H1 (cell line): ENCODE data around the gene LYRM7. TPM values are rescaled to one million over a fixed set of nuclear protein-coding genes. Genes with fewer than 3 reads are reported as not detected.

Source experiments
- CEBPB ChIP-seq: IDR thresholded peaks from 2 replicates; pipeline ENCODE4 v1.6.1; 2012; ENCODE audit warnings: low read depth, low read length
- GTF2F1 ChIP-seq: IDR thresholded peaks from 2 replicates; pipeline ENCODE4 v1.6.1; 2012; ENCODE audit warnings: low read depth, low read length, improper control_type of control experiment, borderline replicate concordance
- MAFK ChIP-seq: IDR thresholded peaks from 2 replicates; pipeline ENCODE4 v1.6.1; 2012; ENCODE audit warnings: low read depth, mild to moderate bottlenecking, improper control_type of control experiment, low read length
- RAD21 ChIP-seq, 2 experiments: IDR thresholded peaks in 1 of 2; conservative IDR thresholded peaks in 1 of 2; 2 replicates each; pipeline ENCODE4 v1.6.1; 2011; ENCODE audit warnings: low read depth in 2 of 2, low read length in 2 of 2, improper control_type of control experiment in 1 of 2, inconsistent platforms in 1 of 2, mild to moderate bottlenecking in 1 of 2, moderate library complexity in 1 of 2
- TCF12 ChIP-seq: IDR thresholded peaks from 2 replicates; pipeline ENCODE4 v1.6.1; 2011; ENCODE audit warnings: low read depth, mild to moderate bottlenecking, low read length
- polyA plus RNA-seq, 7 experiments: library from polyadenylated mRNA; depleted of rRNA in 3 of 7; stranded (reverse) in 5 of 7; unstranded in 2 of 7; fragments of >200 nt in 5 of 7; fragments of 200-250 nt in 2 of 7; gene quantifications; 1 replicate in 5 of 7; 2 replicates in 1 of 7; 4 replicates in 1 of 7; pipeline versions ENCODE4 v1.2.1 to v1.2.3, GENCODE V29; 2011 to 2013; ENCODE audit warnings: missing spikeins in 2 of 7, mixed read lengths in 2 of 7
- total RNA-seq: library from RNA; stranded (reverse); fragmentation: NEBNext Ultra II Directional; extraction: Animal tissue kit (Norgen Biotek cat#: 25700); gene quantifications from 2 replicates; pipeline ENCODE4 v1.2.1, GENCODE V29; 2021

The LYRM7 gene
- total and polyA plus RNA-seq, 2 of the 8 experiments (the other 6 are each of a cell fraction or from before 2014, with no cell fraction given) = 1.9 to 12.6 TPM

GRCh38 chr5:131250751-131251475, 80.2 kb downstream of the LYRM7 start (continued):
- TF ChIP-seq RAD21 (IDR thresholded peaks at IDR 0.05 in 1 of 2, conservative IDR thresholded peaks at IDR 0.05 in 1 of 2; ENCODE audit: low read depth in 2 of 2, low read length in 2 of 2) (no peak), MAFK (no peak), GTF2F1 (no peak), TCF12 (no peak), CEBPB (no peak)
